ENCODE data around the gene INPP5A. TPM values are rescaled to one million over a fixed set of nuclear protein-coding genes. Genes with fewer than 3 reads are reported as not detected.

INPP5A gene
- total RNA-seq, 3 donors from 2014 or later: 26.6 to 50.6 (median 38.7) TPM

DNA sequence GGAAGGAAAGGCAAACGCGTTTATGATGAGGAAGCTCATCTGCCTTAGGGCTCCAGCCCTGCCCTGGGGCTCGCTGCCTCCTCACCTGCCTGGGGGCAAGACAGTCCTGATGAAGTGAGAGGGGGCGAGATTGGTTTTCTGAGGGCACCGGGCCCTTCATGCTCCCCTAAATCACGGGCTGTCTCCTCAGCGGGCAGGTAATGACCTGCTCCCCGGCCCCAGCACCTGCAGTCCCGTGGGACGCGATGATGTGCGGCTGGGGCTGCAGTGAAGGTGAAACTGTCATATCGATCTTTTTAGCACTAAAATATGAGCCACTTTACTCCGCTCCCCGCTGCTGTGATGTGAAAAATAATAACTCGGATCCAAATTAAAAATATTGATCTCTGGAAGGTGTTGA is 120.2 kb downstream of the INPP5A start:
- no peaks in the 10 kb centered on the region for H3K4me1 ChIP-seq
- TF ChIP-seq, protein P1, sequence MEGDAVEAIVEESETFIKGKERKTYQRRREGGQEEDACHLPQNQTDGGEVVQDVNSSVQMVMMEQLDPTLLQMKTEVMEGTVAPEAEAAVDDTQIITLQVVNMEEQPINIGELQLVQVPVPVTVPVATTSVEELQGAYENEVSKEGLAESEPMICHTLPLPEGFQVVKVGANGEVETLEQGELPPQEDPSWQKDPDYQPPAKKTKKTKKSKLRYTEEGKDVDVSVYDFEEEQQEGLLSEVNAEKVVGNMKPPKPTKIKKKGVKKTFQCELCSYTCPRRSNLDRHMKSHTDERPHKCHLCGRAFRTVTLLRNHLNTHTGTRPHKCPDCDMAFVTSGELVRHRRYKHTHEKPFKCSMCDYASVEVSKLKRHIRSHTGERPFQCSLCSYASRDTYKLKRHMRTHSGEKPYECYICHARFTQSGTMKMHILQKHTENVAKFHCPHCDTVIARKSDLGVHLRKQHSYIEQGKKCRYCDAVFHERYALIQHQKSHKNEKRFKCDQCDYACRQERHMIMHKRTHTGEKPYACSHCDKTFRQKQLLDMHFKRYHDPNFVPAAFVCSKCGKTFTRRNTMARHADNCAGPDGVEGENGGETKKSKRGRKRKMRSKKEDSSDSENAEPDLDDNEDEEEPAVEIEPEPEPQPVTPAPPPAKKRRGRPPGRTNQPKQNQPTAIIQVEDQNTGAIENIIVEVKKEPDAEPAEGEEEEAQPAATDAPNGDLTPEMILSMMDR (IDR thresholded peaks at IDR 0.05): no peak
- TF ChIP-seq POLR2A (IDR thresholded peaks at IDR 0.05): no peak
- no peak for TF ChIP-seq POLR2AphosphoS5 (IDR thresholded peaks at IDR 0.05)
- DNase-seq (ENCODE audit: low spot score in 2 of 2): no peak
- H3K4me3 ChIP-seq: no peak overlapping the region
- no peaks in the 10 kb centered on the region for H3K36me3 ChIP-seq
- H3K27me3 ChIP-seq: no peaks in the 10 kb centered on the region
- H3K9me3 ChIP-seq: no peaks in the 10 kb centered on the region
- H3K27ac ChIP-seq: no peak overlapping the region
- intact Hi-C loops (cut with DNase I; ENCODE audit: low total_unique reads): no loop called here

DNA sequence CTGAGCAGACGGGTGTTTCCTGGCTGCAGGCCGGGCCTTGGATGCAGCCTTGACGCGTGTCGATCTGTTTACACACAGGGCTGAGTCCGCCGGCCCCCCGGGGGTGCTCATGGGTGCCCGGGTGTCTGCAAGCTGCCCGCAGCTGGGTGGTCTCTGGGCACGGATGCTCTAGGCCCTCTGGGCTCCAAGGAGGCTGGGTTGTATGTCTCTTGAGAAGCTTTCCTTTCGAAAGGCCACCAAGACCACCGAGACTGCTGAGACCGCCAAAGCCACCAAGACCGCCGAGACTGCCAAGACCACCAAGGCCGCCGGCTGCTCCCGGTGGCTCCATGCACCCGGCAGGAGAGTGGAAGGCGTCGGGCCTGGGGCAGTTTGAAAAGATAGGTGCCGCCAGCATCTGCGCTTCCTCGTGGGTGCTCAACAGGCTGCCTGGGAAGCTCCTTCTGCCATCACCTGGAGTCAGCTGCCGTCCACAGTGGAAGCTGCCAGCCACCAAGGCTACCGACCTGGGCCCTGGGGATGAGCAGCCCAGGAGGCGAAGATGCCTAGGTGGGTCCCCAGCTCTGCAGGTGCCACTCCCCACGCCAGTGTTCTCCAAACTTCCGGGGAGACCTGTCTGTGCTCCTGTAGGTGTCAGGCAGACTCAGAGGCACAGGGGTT is 121.1 kb downstream of the INPP5A start:
- Histone ChIP-seq H3K27me3 (no peaks in the 10 kb centered on the region), H3K9me3 (no peaks in the 10 kb centered on the region), H3K4me1 (no peaks in the 10 kb centered on the region), H3K4me3 (no peak overlapping the region), H3K27ac (no peak overlapping the region), H3K36me3 (no peaks in the 10 kb centered on the region)
- intact Hi-C loops (cut with DNase I; ENCODE audit: low total_unique reads): no loop called here
- no peak for TF ChIP-seq POLR2A (IDR thresholded peaks at IDR 0.05)
- TF ChIP-seq POLR2AphosphoS5 (IDR thresholded peaks at IDR 0.05): no peak
- TF ChIP-seq, protein P1 (IDR thresholded peaks at IDR 0.05): no peak
- DNase-seq (ENCODE audit: low spot score in 2 of 2): no peak

DNA sequence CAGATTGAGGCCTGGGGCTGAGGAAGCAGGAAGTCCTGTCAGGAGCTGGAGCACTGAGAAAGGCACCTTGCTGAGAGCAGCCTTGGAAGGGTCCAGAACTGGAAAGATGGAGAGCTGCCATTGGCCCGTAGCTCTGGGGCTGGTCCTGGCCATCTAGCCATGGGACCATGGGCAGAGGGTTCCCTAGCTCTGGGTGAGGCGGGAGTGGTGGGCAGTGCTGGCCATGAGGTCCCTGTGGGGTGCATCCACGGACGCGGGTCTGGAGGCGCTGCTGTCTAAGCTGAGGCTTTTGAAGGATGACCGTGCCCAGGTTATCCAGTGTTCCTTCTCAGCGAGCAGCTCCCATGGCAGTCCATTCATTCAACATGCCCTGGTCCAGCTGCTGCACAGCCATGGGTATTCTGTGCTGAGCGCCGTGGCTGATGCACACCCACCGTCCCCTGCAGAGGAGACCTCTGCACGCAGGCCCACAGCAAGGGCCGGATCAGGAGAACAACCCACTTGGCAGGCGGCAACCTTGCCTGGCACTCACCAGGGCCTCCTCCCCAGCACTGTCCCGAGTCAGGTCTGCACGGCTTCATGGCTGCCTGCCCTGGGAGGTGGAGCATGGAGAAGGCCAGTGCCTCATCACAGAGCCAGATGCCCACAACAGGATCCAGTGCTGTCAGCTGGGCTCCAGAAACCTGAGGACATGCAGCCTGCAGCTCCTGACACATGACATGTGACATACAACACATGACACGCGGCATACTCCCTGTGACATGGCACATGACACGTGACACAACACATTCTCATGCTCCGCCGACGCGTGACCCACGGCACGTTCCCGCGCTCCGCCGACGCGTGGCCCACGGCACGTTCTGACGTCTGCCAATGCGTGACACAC is 121.9 kb downstream of the INPP5A start:
- Histone ChIP-seq H3K27me3 (no peaks in the 10 kb centered on the region), H3K9me3 (no peaks in the 10 kb centered on the region), H3K27ac (no peak overlapping the region), H3K36me3 (no peaks in the 10 kb centered on the region), H3K4me1 (no peaks in the 10 kb centered on the region), H3K4me3 (no peak overlapping the region)
- no peak for TF ChIP-seq POLR2A (IDR thresholded peaks at IDR 0.05)
- no peak for DNase-seq (ENCODE audit: low spot score in 2 of 2)
- intact Hi-C loops (cut with DNase I; ENCODE audit: low total_unique reads): no loop called here

DNA sequence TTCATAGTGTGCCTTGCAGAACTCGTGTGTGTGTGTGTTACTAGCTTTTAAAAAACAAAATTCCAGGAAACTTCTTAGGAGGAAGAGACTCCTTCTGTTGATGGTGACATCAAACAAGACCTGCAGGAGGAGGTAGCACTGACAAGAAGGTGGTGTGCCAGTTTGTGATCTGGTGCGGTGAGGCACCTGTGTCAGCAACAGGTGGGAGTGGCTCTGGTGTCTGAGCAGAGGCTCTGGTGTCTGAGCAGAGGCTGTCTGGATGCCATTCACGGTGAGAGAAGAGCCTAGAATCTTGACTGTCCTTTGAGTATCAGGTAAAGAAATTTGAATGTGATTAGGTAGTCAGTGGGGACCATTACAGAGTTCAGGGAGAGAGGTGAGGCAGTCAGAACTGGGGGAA is 122.8 kb downstream of the INPP5A start:
- no peaks in the 10 kb centered on the region for H3K4me1 ChIP-seq
- DNase-seq (ENCODE audit: low spot score in 2 of 2): no peak
- H3K27ac ChIP-seq: no peak overlapping the region
- H3K27me3 ChIP-seq: no peaks in the 10 kb centered on the region
- H3K4me3 ChIP-seq: no peak overlapping the region
- TF ChIP-seq POLR2AphosphoS5 (IDR thresholded peaks at IDR 0.05) (no peak), POLR2A (IDR thresholded peaks at IDR 0.05) (no peak)
- TF ChIP-seq, protein P1 (IDR thresholded peaks at IDR 0.05): no peak
- intact Hi-C loops (cut with DNase I; ENCODE audit: low total_unique reads): no loop called here
- H3K36me3 ChIP-seq: no peaks in the 10 kb centered on the region
- H3K9me3 ChIP-seq: no peaks in the 10 kb centered on the region

DNA sequence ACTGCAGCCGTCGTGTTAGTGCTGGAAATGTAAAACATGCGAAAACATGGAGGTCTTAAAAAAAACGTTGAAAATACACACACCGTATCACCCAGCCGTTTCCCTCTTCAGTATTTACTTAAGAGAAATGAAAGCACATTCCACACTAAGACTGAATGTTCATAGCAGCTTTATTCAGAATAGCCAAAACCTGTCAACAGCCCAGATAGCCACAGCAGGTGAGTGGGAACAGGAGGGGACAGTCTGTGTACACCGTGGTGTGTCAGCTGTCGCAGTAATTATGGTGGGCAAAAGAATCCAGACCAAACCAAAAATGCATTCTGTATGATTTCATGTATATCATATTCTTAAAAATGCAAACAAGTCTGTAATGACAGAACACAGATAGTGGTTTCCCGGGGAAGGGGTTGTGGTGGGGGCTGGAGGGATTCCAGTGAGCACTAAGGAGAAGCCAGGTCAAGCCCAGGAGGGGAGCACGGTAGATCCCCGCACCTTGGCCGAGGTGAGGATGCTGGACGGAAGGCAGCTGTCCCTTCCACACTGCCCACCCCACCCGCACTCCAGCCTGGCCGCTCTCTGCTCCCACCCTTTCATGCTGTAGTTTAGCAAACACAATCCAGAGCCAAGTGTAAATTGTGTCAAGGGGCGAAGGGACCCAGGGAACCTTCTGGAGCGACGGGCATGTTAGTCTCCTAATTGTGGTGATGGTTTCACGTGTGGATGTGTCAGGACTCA is 124.8 kb downstream of the INPP5A start:
- intact Hi-C loops (cut with DNase I; ENCODE audit: low total_unique reads): no loop called here
- DNase-seq (ENCODE audit: low spot score in 2 of 2): no peak
- H3K27me3 ChIP-seq: no peaks in the 10 kb centered on the region
- no peak overlapping the region for H3K27ac ChIP-seq
- H3K36me3 ChIP-seq: no peaks in the 10 kb centered on the region
- H3K4me1 ChIP-seq: no peaks in the 10 kb centered on the region
- no peak overlapping the region for H3K4me3 ChIP-seq
- no peak for TF ChIP-seq POLR2A (IDR thresholded peaks at IDR 0.05)
- no peak for TF ChIP-seq POLR2AphosphoS5 (IDR thresholded peaks at IDR 0.05)
- TF ChIP-seq, protein P1 (IDR thresholded peaks at IDR 0.05): no peak
- H3K9me3 ChIP-seq: no peaks in the 10 kb centered on the region
